Motor neuron (in vitro differentiated cells): ENCODE data around the gene TOR2A. TPM values are rescaled to one million over a fixed set of nuclear protein-coding genes. Genes with fewer than 3 reads are reported as not detected.

Experiments used
- ATAC-seq, 8 experiments: fragments of 200-7000 bp; cut with Tn5 transposase; replicated peaks in 6 of 8; 2 replicates each; pipeline ENCODE4 v1.8.0; 2021; ENCODE audit warnings: mild to moderate bottlenecking in 8 of 8, moderate library complexity in 8 of 8
- H3K27ac ChIP-seq, 2 donors: fragments of 250-450 bp; sonication (Bioruptor Pico); 2 replicates each; pipeline ENCODE4 v1.9.0; 2021; ENCODE audit warnings: antibody characterized with exemption in 2 of 2, mild to moderate bottlenecking in 2 of 2, moderate library complexity in 1 of 2
- H3K4me1 ChIP-seq, 2 donors: fragments of 250-450 bp; sonication (Bioruptor Pico); replicated peaks in 1 of 2; 2 replicates each; pipeline ENCODE4 v1.6.1; 2021; ENCODE audit warnings: antibody characterized with exemption in 2 of 2, mild to moderate bottlenecking in 2 of 2, moderate library complexity in 1 of 2
- H3K4me3 ChIP-seq, 5 donors: fragments of 250-450 bp; sonication (Bioruptor Pico); 2 replicates each; pipeline ENCODE4 v1.9.0; 2021; ENCODE audit warnings: antibody characterized with exemption in 5 of 5, mild to moderate bottlenecking in 5 of 5, moderate library complexity in 4 of 5
- WGBS, 10 experiments: fragments of 450-650 bp; shearing (Covaris generic); methylation state at CpG; one replicate each; pipeline ENCODE4 v1.0.0; 2022; 5-methylcytosine and 5-hydroxymethylcytosine counted together
- in situ Hi-C, 9 experiments: fragments of 400-800 bp; cut with MboI; loops; one replicate each; pipeline ENCODE4 v1.15.0; 2021; ENCODE audit warnings: low sequenced_read_pairs in 9 of 9, low pct_unique_long_range_greater_than_20kb in 2 of 9; ENCODE audit not compliant: unreplicated experiment in 9 of 9
- total RNA-seq, 8 experiments: library from RNA; unstranded; fragments of 300-600 nt; gene quantifications; 2 replicates each; pipeline versions ENCODE4 v1.2.3 to v1.2.4, GENCODE V29; 2022

Gene TOR2A
- total RNA-seq, 8 experiments from 2014 or later: 5.5 to 18.1 (median 11.8) TPM

DNA sequence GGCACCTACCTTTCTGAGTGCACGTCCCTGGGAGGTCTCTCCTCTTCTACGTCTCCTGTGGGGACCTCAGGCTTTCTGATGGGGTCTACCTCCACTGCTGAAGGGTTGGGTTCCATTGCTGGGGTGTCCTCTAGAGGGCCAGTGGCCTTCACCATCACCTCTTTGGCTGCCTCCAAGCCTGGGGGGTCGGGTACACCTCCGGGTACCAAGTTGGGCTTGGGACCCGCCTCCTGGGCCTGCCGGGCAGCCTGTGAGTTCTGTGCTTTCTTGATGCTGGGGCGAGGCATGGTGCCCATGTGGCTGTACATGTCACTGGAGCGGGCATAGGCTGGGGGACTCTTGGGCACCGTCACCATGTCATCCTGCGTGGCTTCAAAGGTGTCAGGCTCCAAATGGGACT lies 38.9 kb upstream of the TOR2A start:
- 10 to 100% (median 82%) methylated on average over 2 to 6 of the region's 10 CpGs; no CpG with 5 or more reads in 6 of the 10 experiments for WGBS, 10 experiments
- no peak for ATAC-seq
- Histone ChIP-seq H3K4me1 (peaks cover 10 to 24% of the 10 kb centered on the region in 2 donors), H3K27ac (no peak overlapping the region), H3K4me3 (no peak overlapping the region)
- in situ Hi-C loops: no loop called here

GRCh38 chr9:127773272-127773671 lies 38.2 kb upstream of the TOR2A start:
- no peak overlapping the region for H3K27ac ChIP-seq
- H3K4me3 ChIP-seq: no peak overlapping the region
- no peak for ATAC-seq
- peaks cover 5 to 17% of the 10 kb centered on the region in 2 donors for H3K4me1 ChIP-seq
- in situ Hi-C loops: no loop called here
- WGBS, 10 experiments: 22 to 100% (median 64%) methylated on average over 1 to 2 of the region's 3 CpGs; no CpG with 5 or more reads in 5 of the 10 experiments

- Histone ChIP-seq H3K4me3 (no peak overlapping the region), H3K27ac (no peak overlapping the region), H3K4me1 (peaks cover 5 to 21% of the 10 kb centered on the region in 2 donors)
- 67 to 100% (median 88%) methylated on average over 1 to 4 of the region's 5 CpGs; no CpG with 5 or more reads in 2 of the 10 experiments for WGBS, 10 experiments
- no peak for ATAC-seq
- in situ Hi-C loops: no loop called here
These were observed 37.5 kb upstream of the TOR2A start for GRCh38 chr9:127772603-127773002.

DNA sequence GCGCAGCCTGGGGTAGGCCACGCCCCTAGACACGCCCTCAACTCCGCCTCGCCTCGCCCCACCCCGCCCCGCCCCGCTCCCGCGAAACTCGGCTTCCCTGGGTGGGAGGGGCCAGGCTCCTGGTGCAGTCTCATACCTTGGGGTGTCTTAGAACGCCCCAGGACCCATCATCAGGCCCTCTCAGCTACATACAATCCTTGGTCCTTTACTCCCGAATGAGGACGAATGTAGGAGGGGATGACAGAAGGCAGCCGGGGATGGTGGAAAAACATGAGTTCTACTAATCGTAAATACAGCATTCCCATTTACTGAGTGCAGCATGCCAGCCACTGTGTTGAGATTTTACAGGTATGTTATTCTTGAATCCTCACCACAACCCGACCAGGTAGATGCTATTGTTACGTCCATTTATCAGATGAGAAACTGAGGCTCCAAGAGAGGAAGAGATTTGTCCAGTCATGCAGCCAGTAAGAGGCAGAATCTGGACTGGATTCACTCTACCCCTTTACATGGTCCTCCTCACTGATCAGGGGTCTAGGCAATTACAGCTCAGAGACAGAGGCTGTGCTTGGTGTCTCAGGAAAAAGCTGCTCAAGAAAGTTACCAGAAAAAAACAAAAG lies 36.6 kb upstream of the TOR2A start:
- 0 to 50% (median 25%) methylated on average over 1 to 4 of the region's 19 CpGs; no CpG with 5 or more reads in 5 of the 10 experiments for WGBS, 10 experiments
- H3K4me3 ChIP-seq: peak overlapping the region; percentile 11 to 32 (median 21)
- H3K4me1 ChIP-seq: peaks cover 5 to 21% of the 10 kb centered on the region in 2 donors
- no peak for ATAC-seq
- in situ Hi-C loops: no loop called here
- H3K27ac ChIP-seq: no peak overlapping the region

- ATAC-seq: peak; percentile 97 to 99 (median 98)
- in situ Hi-C loops: no loop called here
- no peak overlapping the region for H3K27ac ChIP-seq
- 0 to 80% (median 0%) methylated on average over 1 of the region's 43 CpGs; no CpG with 5 or more reads in 7 of the 10 experiments for WGBS, 10 experiments
- H3K4me3 ChIP-seq: peak overlapping the region; percentile 21 to 32 (median 27)
- H3K4me1 ChIP-seq: peaks cover under 1 to 15% of the 10 kb centered on the region in 2 donors
These were observed 35.9 kb upstream of the TOR2A start for GRCh38 chr9:127770905-127771569.

- WGBS, 10 experiments: 20 to 83% (median 40%) methylated on average over 1 of the region's 3 CpGs; no CpG with 5 or more reads in 5 of the 10 experiments
- Histone ChIP-seq H3K4me3 (peak overlapping the region in 1 of 5 donors; percentile 28), H3K27ac (no peak overlapping the region), H3K4me1 (peaks cover 0 to 12% of the 10 kb centered on the region in 2 donors)
- no peak for ATAC-seq
- in situ Hi-C loops: no loop called here
These were observed 35.5 kb upstream of the TOR2A start for GRCh38 chr9:127770583-127770904.

GRCh38 chr9:127769929-127770582 lies 35.0 kb upstream of the TOR2A start:
- 40 to 92% (median 72%) methylated on average over 1 to 2 of the region's 4 CpGs; no CpG with 5 or more reads in 6 of the 10 experiments for WGBS, 10 experiments
- no peak overlapping the region for H3K27ac ChIP-seq
- ATAC-seq: no peak
- peaks cover 0 to 12% of the 10 kb centered on the region in 2 donors for H3K4me1 ChIP-seq
- in situ Hi-C loops: no loop called here
- no peak overlapping the region for H3K4me3 ChIP-seq

GRCh38 chr9:127769101-127769500 lies 34.0 kb upstream of the TOR2A start:
- no peak for ATAC-seq
- WGBS, 10 experiments: 80 to 100% (median 100%) methylated on average over 1 to 4 of the region's 5 CpGs; no CpG with 5 or more reads in 6 of the 10 experiments
- H3K27ac ChIP-seq: no peak overlapping the region
- in situ Hi-C loops: no loop called here
- no peak overlapping the region for H3K4me3 ChIP-seq
- peaks cover 0 to 12% of the 10 kb centered on the region in 2 donors for H3K4me1 ChIP-seq

DNA sequence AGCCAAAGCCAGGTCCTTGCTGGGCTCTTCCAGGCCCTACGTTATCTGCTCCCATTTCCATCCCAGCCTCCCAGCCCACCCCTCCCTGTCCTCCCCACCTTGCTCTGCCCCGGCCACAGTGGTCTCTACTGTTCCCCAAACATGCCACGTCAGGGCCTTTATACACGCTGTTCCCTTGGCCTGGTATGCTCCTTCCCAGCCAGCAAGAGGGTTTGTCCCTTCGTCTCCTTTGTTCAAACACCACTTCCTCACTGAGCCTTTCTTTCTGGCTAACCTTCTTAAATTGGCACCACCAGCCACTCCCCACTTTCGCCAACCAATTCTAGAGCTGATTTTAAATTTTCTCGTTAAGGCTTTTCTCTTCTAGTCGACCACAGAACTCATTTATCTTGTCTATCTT lies 33.6 kb upstream of the TOR2A start:
- Histone ChIP-seq H3K4me3 (no peak overlapping the region), H3K4me1 (peaks cover 0 to 12% of the 10 kb centered on the region in 2 donors), H3K27ac (no peak overlapping the region)
- ATAC-seq: no peak
- in situ Hi-C loops: no loop called here
- 20 to 80% (median 67%) methylated on average over 1 to 4 of the region's 8 CpGs; no CpG with 5 or more reads in 2 of the 10 experiments for WGBS, 10 experiments

DNA sequence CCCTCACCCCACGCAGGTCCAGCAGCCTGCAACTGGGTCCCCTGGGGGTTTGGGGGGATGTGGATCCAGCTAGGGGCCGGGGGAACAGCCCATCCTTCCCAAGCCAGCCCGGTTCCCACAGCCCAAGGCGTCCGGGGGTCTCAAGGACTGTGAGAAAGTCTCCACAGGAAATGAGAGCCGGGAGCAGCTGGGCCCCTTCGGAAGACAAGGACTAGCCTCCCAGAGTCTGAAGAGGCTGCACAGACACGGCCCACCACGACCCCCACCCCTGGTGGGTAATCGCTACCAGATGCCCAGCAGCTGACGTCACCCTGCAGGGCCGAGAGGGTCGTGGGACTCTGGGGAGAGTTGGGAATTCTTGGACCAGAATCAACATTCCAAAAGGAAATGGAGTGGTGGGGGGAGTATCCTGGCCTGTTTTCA lies 32.8 kb upstream of the TOR2A start:
- Histone ChIP-seq H3K27ac (no peak overlapping the region), H3K4me1 (peaks cover 0 to 12% of the 10 kb centered on the region in 2 donors), H3K4me3 (no peak overlapping the region)
- WGBS, 10 experiments: no CpG with 5 or more reads among the region's 13 CpGs
- ATAC-seq: no peak
- in situ Hi-C loops: no loop called here

DNA sequence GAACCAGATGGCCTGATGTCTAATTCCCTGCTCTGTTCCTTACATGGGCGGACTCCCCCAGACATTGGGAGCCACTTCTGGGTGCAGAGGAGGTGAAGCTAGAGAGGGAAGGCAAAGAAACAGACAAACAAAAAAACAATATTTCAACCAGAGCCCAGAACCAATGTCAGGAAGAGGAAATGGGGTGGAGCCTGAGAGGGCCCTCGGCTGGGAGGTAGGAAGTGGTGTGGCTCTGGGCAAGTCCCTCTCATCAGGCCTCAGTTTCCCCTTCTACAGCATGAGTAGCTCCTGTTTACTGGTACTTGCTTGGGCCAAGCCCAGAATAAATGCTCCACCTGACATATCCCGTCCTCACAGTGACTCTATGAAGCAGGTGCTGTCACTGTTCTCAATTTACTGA lies 32.3 kb upstream of the TOR2A start:
- Histone ChIP-seq H3K4me3 (no peak overlapping the region), H3K27ac (no peak overlapping the region), H3K4me1 (peaks cover 0 to 12% of the 10 kb centered on the region in 2 donors)
- ATAC-seq: no peak
- WGBS, 10 experiments: 0 to 100% (median 75%) methylated on average over 1 of the region's 3 CpGs; no CpG with 5 or more reads in 6 of the 10 experiments
- in situ Hi-C loops: no loop called here

DNA sequence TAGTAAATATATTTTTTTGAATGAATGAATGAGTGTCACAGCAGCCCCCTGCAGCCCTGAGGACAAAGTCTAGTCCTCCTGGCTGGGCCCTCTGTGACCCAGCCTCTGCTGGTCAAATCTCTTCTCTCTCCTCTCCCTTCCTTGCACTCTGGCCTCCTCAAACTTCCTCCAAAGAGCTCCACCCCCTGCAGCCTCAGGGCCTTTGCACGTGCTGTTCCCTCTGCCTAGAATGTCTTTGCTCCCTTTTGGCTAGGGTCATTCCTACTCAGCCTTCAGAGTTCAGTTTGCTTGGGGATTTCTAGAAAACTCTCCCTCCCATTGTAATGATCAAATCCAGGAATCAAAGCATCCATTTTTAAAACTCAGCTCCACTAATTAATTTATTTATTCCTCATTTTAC lies 30.3 kb upstream of the TOR2A start:
- ATAC-seq: no peak
- 80 to 100% (median 100%) methylated on average over 1 of the region's 1 CpG; no CpG with 5 or more reads in 3 of the 10 experiments for WGBS, 10 experiments
- in situ Hi-C loops: no loop called here
- H3K27ac ChIP-seq: no peak overlapping the region
- peaks cover 0 to 13% of the 10 kb centered on the region in 2 donors for H3K4me1 ChIP-seq
- H3K4me3 ChIP-seq: no peak overlapping the region

- H3K27ac ChIP-seq: no peak overlapping the region
- ATAC-seq: peak in 5 of 8 experiments; percentile 2 to 68 (median 43)
- H3K4me3 ChIP-seq: no peak overlapping the region
- in situ Hi-C loops: no loop called here
- peaks cover 0 to 12% of the 10 kb centered on the region in 2 donors for H3K4me1 ChIP-seq
- WGBS, 10 experiments: 10 to 100% (median 67%) methylated on average over 1 to 3 of the region's 7 CpGs; no CpG with 5 or more reads in 4 of the 10 experiments
These were observed 28.9 kb upstream of the TOR2A start for GRCh38 chr9:127763918-127764384.
